HG03457 (cell line): ENCODE results near the gene ZNF787.
"Not testable (repeated sequence)": the region's sequence is repeated elsewhere in the genome, so short reads cannot be mapped to it uniquely, and the experiment has no call there.

Experiments
- ATAC-seq: cut with Tn5 transposase; IDR thresholded peaks from one replicate; pipeline ENCODE4 v1.9.1; 2021; ENCODE audit warnings: moderate number of reproducible peaks; ENCODE audit not compliant: unreplicated experiment

The ZNF787 gene

GRCh38 chr19:56121180-56122167 lies at the start of gene ZNF787:
TSS of gene ZNF787 (minus strand) at chr19:56121295. CDS start at chr19:56103217, 18,078 bp downstream.
- ATAC-seq: peak; percentile 81

- no peak for ATAC-seq
Measured at GRCh38 chr19:56170261-56170660, 49.2 kb upstream of the ZNF787 start.

- no peak for ATAC-seq
Measured at GRCh38 chr19:56167064-56167578, 46.0 kb upstream of the ZNF787 start.

DNA sequence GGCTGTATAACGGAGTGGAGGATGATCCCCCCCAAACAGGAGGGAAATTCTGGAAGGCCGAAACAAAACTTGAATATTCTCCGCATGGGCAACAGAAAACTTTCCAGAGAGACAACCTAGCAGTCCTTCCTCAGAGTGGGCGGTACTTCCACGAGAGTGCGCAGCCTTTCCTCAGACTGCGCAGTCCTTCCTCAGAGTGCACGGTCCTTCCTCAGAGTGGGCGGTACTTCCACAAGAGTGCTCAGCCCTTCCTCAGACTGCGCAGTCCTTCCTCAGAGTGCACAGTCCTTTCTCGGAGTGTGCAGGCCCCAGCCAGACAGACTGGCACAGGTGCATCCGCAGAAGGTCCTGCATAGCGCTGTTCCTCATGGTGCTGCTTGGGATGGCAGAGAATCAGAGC lies 42.0 kb upstream of the ZNF787 start:
- no peak for ATAC-seq

- ATAC-seq: no peak
Measured at GRCh38 chr19:56162258-56162657, 41.2 kb upstream of the ZNF787 start.

DNA sequence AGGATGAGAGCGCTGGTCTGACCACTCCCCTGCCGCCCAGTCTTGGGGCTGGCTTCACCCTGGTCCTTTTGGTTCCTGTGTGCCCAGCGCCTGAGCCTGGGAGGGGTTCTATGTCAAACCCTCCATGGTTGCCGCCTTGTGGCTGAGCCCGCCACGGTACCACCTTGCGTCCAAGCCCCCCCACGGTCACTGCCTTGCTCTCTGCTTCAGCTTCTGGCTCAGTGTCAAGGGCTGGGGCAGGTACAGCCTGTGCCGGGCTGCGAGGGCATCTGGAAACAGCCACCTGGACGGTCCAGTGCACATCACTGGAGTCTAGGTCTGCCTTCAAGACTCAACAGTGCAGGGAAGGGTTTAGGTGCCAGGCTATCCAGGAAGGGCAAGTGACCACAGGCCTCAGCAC lies 40.4 kb upstream of the ZNF787 start:
- ATAC-seq: no peak

DNA sequence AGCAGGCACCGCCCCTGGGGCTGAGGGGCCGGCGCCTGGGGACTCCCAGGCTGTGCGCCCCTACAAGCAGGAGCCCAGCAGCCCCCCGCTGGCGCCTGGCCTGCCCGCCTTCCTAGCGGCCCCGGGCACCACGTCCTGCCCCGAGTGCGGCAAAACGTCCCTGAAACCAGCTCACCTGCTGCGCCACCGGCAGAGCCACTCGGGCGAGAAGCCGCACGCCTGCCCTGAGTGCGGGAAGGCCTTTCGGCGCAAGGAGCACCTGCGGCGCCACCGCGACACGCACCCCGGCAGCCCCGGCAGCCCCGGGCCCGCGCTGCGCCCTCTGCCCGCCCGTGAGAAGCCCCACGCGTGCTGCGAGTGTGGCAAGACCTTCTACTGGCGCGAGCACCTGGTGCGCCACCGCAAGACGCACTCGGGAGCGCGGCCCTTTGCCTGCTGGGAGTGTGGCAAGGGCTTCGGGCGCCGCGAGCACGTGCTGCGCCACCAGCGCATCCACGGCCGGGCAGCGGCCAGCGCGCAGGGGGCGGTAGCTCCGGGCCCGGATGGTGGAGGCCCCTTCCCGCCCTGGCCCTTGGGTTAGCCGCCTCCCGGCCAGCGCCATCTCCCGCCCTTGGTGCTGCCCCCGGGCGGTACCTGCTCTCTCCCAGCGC lies 38.7 kb upstream of the ZNF787 start:
- ATAC-seq: no peak

- no peak for ATAC-seq
Measured at GRCh38 chr19:56159009-56159559, 38.0 kb upstream of the ZNF787 start.

GRCh38 chr19:56158170-56158757 lies 37.2 kb upstream of the ZNF787 start:
- ATAC-seq: no peak

GRCh38 chr19:56156768-56157167 lies 35.7 kb upstream of the ZNF787 start:
- ATAC-seq: no peak

DNA sequence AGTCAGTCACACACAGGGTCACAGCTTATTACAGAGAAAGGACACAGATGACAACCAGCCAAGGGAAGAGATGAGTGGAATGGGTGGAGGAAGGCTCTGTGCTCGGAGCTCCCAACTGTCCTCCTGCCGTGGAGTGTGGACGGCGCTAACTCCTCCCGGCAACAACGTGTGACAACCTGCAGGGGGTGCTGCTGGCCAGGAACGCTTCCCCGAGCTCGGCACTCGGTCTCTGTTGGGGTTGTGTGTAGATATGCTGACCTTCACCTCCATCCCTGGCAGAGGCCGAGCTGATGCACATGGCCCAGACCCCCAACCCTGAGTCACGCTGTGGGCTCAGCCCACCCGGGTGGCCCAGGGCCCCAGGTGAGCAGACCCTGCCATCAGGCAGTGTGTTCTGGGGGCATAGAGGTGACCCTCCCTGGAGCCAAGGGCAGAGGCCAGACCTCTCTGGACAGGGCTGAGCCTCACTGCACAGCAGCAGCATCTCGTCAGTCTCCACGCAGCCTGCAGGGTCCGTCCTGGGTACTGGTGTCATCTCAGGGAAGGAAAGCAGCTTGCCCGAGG lies 34.1 kb upstream of the ZNF787 start:
- ATAC-seq: no peak

- ATAC-seq: no peak
Measured at GRCh38 chr19:56153507-56153906, 32.4 kb upstream of the ZNF787 start.

DNA sequence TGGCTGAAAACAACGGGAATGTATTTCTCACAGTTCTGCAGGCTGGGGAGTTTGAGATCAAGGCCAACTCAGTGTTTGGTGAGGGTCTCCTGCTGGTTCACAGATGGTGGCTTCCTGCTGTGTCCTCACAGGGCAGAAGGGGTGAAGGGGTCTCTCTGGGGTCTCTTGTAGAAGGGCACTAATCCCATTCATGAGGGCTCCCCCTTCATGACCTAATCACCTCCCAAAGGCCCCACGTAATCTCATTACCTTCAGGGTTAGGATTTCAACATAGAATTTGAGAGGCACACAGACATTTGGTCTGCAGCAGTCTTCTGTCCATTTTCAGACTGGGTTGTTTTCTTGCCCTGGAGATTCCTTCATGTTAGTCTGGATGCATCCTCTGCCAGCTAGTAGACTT lies 31.5 kb upstream of the ZNF787 start:
- no peak for ATAC-seq

DNA sequence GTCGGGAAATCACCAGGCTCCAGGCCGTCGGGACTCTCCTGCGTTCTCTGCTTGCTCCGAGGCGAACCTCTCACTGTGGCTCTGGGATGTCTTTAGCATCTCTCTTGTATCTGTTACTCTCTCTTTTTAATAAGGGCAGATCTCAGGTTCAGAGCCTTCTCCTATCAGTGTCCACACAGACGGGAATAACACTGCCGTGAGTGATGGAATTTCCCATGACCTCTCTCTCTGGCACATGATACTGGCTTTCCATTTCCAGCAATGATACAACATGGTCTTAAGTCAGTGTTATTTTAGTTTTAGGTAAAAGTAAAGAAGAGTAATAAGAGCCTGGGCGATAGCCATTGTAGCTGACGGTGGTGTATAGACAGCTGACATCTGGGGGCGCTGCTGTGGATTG lies 29.3 kb upstream of the ZNF787 start:
- ATAC-seq: no peak

DNA sequence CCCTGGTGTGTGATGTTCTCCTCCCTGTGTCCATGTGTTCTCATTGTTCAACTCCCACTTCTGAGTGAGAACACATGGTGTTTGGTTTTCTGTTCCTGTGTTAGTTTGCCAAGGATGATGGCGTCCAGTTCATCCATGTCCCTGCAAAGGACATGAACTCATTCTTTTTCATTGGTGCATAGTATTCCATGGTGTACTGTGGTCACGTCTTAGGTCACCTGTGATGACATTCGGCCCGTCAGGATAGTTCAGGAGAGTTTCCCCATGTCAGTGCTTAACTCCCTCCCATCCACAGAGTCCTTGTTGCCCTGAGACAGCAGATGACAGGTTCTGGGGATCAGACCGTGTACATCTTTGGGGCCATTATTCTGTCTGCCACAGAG lies 28.6 kb upstream of the ZNF787 start:
- no peak for ATAC-seq

GRCh38 chr19:56148955-56149655 lies 28.0 kb upstream of the ZNF787 start:
- ATAC-seq: not testable (repeated sequence)

DNA sequence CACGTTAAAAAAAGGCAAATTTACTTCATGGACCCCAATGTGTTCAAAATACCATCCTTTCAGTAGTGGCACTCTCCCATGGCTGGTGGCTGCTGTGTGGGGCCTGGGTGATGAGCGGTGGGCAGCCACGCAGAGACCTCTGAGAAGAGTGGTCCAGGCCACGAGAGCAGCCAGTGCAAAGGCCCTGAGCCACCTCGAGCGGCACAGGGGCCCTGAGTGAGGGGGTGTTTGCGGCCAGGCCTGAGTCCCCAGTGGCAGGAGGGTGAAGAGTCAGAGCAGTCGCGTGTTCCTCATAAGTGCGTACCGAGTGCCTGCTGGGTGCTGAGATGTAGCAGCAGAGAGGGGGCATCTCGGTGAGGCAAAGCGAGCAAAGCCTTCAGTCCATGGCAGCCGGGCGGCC lies 27.0 kb upstream of the ZNF787 start:
- ATAC-seq: no peak

DNA sequence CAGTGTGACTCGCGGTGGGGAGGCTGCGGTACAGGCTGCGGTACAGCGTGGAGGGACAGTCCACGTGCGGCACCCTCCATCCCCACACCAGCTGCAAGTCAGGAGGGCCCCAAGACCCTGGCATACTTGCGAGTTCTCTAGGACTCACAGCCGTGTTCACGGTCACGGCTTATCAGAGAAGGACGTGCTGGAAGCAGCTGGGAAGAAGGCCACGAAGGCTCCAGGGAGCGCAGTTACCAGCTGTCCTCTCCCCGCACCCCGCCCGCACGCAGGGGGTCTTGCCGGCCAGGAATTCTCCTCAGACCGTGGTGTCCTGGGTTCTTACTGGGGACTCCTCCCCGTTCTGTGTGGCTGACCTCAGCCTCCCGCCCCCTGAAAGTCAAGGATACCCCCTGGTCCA lies 26.2 kb upstream of the ZNF787 start:
- no peak for ATAC-seq

DNA sequence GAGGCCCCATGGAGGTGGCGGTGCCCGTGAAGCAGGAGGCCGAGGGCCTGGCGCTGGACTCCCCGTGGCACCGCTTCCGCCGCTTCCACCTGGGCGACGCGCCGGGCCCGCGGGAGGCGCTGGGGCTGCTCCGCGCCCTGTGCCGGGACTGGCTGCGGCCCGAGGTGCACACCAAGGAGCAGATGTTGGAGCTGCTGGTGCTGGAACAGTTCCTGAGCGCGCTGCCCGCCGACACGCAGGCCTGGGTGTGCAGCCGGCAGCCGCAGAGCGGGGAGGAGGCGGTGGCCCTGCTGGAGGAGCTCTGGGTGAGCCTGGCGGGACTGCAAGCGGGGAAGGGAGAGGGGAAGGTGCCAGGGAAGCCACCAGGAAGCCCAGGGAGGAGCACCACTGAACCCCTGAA lies 25.8 kb upstream of the ZNF787 start:
- no peak for ATAC-seq

DNA sequence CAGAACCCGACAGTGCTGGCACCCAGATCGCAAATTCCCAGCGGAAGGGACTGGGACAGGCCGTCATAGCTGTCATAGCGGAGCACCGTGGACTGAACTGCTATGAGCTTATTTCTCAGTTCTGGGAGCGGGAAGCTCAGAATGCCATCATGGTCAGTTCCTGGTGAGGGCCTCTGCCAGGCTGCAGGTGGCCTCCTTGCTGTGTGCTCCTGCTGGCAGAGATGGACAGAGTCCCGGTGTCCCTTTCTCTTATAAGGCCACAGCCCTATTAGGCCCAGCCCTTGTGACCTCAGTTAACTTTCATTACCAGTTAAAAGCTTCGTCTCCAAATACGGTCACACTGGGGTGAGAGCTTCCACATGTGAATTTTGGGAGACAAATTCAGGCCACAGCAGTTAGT lies 24.6 kb upstream of the ZNF787 start:
- no peak for ATAC-seq
